Measurements from ENCODE around the gene AQP1. TPM values are rescaled to one million over a fixed set of nuclear protein-coding genes. Genes with fewer than 3 reads are reported as not detected.
A peak's percentile ranks its signal among the peaks of the same experiment; 100 is the strongest.

AQP1 gene
- total RNA-seq, 1 experiment from 2014 or later: 0.15 TPM

- H3K27ac Mint-ChIP-seq: peak overlapping the region in 1 of 3 experiments; percentile 50; a peak in 1 of 7 replicates
Measured at GRCh38 chr7:30887464-30887872, 24.2 kb upstream of the AQP1 start.

More at GRCh38 chr7:30887464-30887872, 24.2 kb upstream of the AQP1 start:
- no peak overlapping the region for H4K5ac ChIP-seq (ENCODE audit: insufficient read length, low read depth, low read length)
- no peak for TF ChIP-seq CTCF (conservative IDR thresholded peaks at IDR 0.05)
- no peaks in the 10 kb centered on the region for H4K20me1 ChIP-seq (ENCODE audit: control insufficient read depth, insufficient read depth, insufficient read length)
- H3K27ac ChIP-seq (ENCODE audit: insufficient read length, low read depth, low read length): no peak overlapping the region
- no peak overlapping the region for H3K9ac ChIP-seq (ENCODE audit: extremely low read depth, insufficient read length, low read length)
- no peaks in the 10 kb centered on the region for H3K23me2 ChIP-seq (ENCODE audit: insufficient read length, low read depth, low read length, poor library complexity, severe bottlenecking)
- no peak overlapping the region for H2BK12ac ChIP-seq (ENCODE audit: insufficient read length, low read depth, low read length)
- H3K27me3 Mint-ChIP-seq (ENCODE audit: low read depth): peaks cover 7% of the 10 kb centered on the region
- no peaks in the 10 kb centered on the region; a peak in 1 of 7 replicates for H3K36me3 Mint-ChIP-seq (ENCODE audit: insufficient read depth in 1 of 3, low read depth in 3 of 3)
- no peak overlapping the region for H3K18ac ChIP-seq (ENCODE audit: insufficient read length, low read depth, low read length)
- H2BK120ac ChIP-seq (ENCODE audit: low read depth, low read length, poor library complexity, severe bottlenecking): no peak overlapping the region
- no peaks in the 10 kb centered on the region for H3K9me3 ChIP-seq (ENCODE audit: control insufficient read depth, low read depth, low read length)
- H3T11ph ChIP-seq (ENCODE audit: low read length): no peak overlapping the region
- no peaks in the 10 kb centered on the region for H3K79me2 ChIP-seq (ENCODE audit: insufficient read depth, low read length)
- H2BK20ac ChIP-seq (ENCODE audit: low read depth, low read length, poor library complexity, severe bottlenecking): no peak overlapping the region
- WGBS (ENCODE audit: extremely low coverage, insufficient read length, low lambda C conversion rate): no CpG with 5 or more reads among the region's 10 CpGs
- no peaks in the 10 kb centered on the region for H3K79me1 ChIP-seq (ENCODE audit: insufficient read depth, low read depth, low read length, poor library complexity, severe bottlenecking)
- H3K4ac ChIP-seq (ENCODE audit: low read depth, low read length): no peak overlapping the region
- no peak overlapping the region for H2AK5ac ChIP-seq (ENCODE audit: insufficient read length, low read length)
- no peak overlapping the region for H2BK5ac ChIP-seq (ENCODE audit: insufficient read length, low read length)
- no peak overlapping the region for H3K56ac ChIP-seq (ENCODE audit: insufficient read length, low read depth, low read length)
- no peak overlapping the region for H3K4me2 ChIP-seq (ENCODE audit: insufficient read depth, insufficient read length, low read length)
- no peak overlapping the region for H2BK15ac ChIP-seq (ENCODE audit: low read depth, low read length)
- H3K14ac ChIP-seq (ENCODE audit: insufficient read depth, low read length): no peak overlapping the region
- no peak overlapping the region for H3K4me3 Mint-ChIP-seq
- peaks cover 18 to 28% of the 10 kb centered on the region in 2 experiments for H3K4me1 Mint-ChIP-seq
- no peak overlapping the region for H2AFZ ChIP-seq (ENCODE audit: low read length)
- DNase-seq: no peak
- H4K8ac ChIP-seq (replicated peaks; ENCODE audit: insufficient read length, low read depth, low read length): no peak overlapping the region
- no peaks in the 10 kb centered on the region; a peak in 1 of 5 replicates for H3K9me3 Mint-ChIP-seq
- H3K23ac ChIP-seq (ENCODE audit: insufficient read length, low read depth, low read length): no peak overlapping the region
- H3K27me3 ChIP-seq (ENCODE audit: insufficient read depth, low read length): no peaks in the 10 kb centered on the region
- no peaks in the 10 kb centered on the region; the same call in 1 of the 2 replicates for H3K4me1 ChIP-seq (ENCODE audit: insufficient read depth, low read length)
- no peak overlapping the region for H4K91ac ChIP-seq (ENCODE audit: insufficient read length, low read depth, low read length)

Data from H9 (cell line).